ENCODE results near the gene PDIA4.

PDIA4 gene

GRCh38 chr7:148993193-148993592 lies 35.1 kb downstream of the PDIA4 start:
- no peaks in the 10 kb centered on the region for H3K9me3 ChIP-seq (ENCODE audit: insufficient read depth, low read length)
- DNase-seq (ENCODE audit: low read depth, low spot score), result no peak

GRCh38 chr7:148991536-148991935 lies 36.8 kb downstream of the PDIA4 start:
- no peaks in the 10 kb centered on the region for H3K4me1 ChIP-seq (ENCODE audit: insufficient read depth, insufficient read length)
- H3K4me3 ChIP-seq (ENCODE audit: insufficient read length, low read depth), result no peak overlapping the region
- no peak overlapping the region for H3K9ac ChIP-seq (ENCODE audit: insufficient read length, low read depth)
- H3K9me3 ChIP-seq (ENCODE audit: insufficient read depth, low read length), result no peaks in the 10 kb centered on the region
- no peak for TF ChIP-seq SUZ12 (IDR thresholded peaks at IDR 0.05; ENCODE audit: extremely low read depth, insufficient read depth, insufficient read length)
- TF ChIP-seq ZNF274 (IDR thresholded peaks at IDR 0.05; ENCODE audit: low read depth, low read length), result no peak
- TF ChIP-seq YY1 (IDR thresholded peaks at IDR 0.05; ENCODE audit: insufficient read depth, insufficient read length), result no peak
- no peak for DNase-seq (ENCODE audit: low read depth, low spot score)
- H3K27me3 ChIP-seq (ENCODE audit: insufficient read depth, insufficient read length), result no peaks in the 10 kb centered on the region
- H3K36me3 ChIP-seq (ENCODE audit: insufficient read depth, insufficient read length, low read length), result no peaks in the 10 kb centered on the region

More at GRCh38 chr7:148993193-148993592, 35.1 kb downstream of the PDIA4 start:
- H3K4me1 ChIP-seq (ENCODE audit: insufficient read depth, insufficient read length), result no peaks in the 10 kb centered on the region
- no peak overlapping the region for H3K9ac ChIP-seq (ENCODE audit: insufficient read length, low read depth)
- no peaks in the 10 kb centered on the region for H3K36me3 ChIP-seq (ENCODE audit: insufficient read depth, insufficient read length, low read length)
- H3K27me3 ChIP-seq (ENCODE audit: insufficient read depth, insufficient read length), result no peaks in the 10 kb centered on the region
- TF ChIP-seq ZNF274 (IDR thresholded peaks at IDR 0.05; ENCODE audit: low read depth, low read length), result no peak
- TF ChIP-seq SUZ12 (IDR thresholded peaks at IDR 0.05; ENCODE audit: extremely low read depth, insufficient read depth, insufficient read length), result no peak
- TF ChIP-seq YY1 (IDR thresholded peaks at IDR 0.05; ENCODE audit: insufficient read depth, insufficient read length), result no peak
- H3K4me3 ChIP-seq (ENCODE audit: insufficient read length, low read depth), result no peak overlapping the region

- Histone ChIP-seq H3K36me3 (ENCODE audit: insufficient read depth, insufficient read length, low read length) (no peaks in the 10 kb centered on the region), H3K27me3 (ENCODE audit: insufficient read depth, insufficient read length) (no peaks in the 10 kb centered on the region), H3K9me3 (ENCODE audit: insufficient read depth, low read length) (no peaks in the 10 kb centered on the region), H3K9ac (ENCODE audit: insufficient read length, low read depth) (peak overlapping the region; percentile 54), H3K4me1 (ENCODE audit: insufficient read depth, insufficient read length) (no peaks in the 10 kb centered on the region), H3K4me3 (ENCODE audit: insufficient read length, low read depth) (peak overlapping the region; percentile 53)
- no peak for TF ChIP-seq SUZ12 (IDR thresholded peaks at IDR 0.05; ENCODE audit: extremely low read depth, insufficient read depth, insufficient read length)
- TF ChIP-seq ZNF274 (IDR thresholded peaks at IDR 0.05; ENCODE audit: low read depth, low read length), result no peak
- no peak for TF ChIP-seq YY1 (IDR thresholded peaks at IDR 0.05; ENCODE audit: insufficient read depth, insufficient read length)
- DNase-seq (ENCODE audit: low read depth, low spot score), result no peak
Measured at GRCh38 chr7:148987751-148988512, 40.4 kb downstream of the PDIA4 start.

- no peaks in the 10 kb centered on the region for H3K9me3 ChIP-seq (ENCODE audit: insufficient read depth, low read length)
- peaks cover 5% of the 10 kb centered on the region for H3K27me3 ChIP-seq (ENCODE audit: insufficient read depth, insufficient read length)
- H3K4me3 ChIP-seq (ENCODE audit: insufficient read length, low read depth), result peak overlapping the region; percentile 56
- H3K4me1 ChIP-seq (ENCODE audit: insufficient read depth, insufficient read length), result no peaks in the 10 kb centered on the region
- peak; percentile 91 for DNase-seq (ENCODE audit: low read depth, low spot score)
- TF ChIP-seq ZNF274 (IDR thresholded peaks at IDR 0.05; ENCODE audit: low read depth, low read length), result no peak
- H3K36me3 ChIP-seq (ENCODE audit: insufficient read depth, insufficient read length, low read length), result no peaks in the 10 kb centered on the region
- peak overlapping the region; percentile 54 for H3K9ac ChIP-seq (ENCODE audit: insufficient read length, low read depth)
Measured at GRCh38 chr7:148987010-148987750, 41.1 kb downstream of the PDIA4 start.

- H3K4me3 ChIP-seq (ENCODE audit: insufficient read length, low read depth), result peak overlapping the region; percentile 56
- H3K9ac ChIP-seq (ENCODE audit: insufficient read length, low read depth), result no peak overlapping the region
- peaks cover 5% of the 10 kb centered on the region for H3K27me3 ChIP-seq (ENCODE audit: insufficient read depth, insufficient read length)
- H3K9me3 ChIP-seq (ENCODE audit: insufficient read depth, low read length), result no peaks in the 10 kb centered on the region
- DNase-seq (ENCODE audit: low read depth, low spot score), result no peak
- H3K36me3 ChIP-seq (ENCODE audit: insufficient read depth, insufficient read length, low read length), result no peaks in the 10 kb centered on the region
- TF ChIP-seq SUZ12 (IDR thresholded peaks at IDR 0.05; ENCODE audit: extremely low read depth, insufficient read depth, insufficient read length) (no peak), ZNF274 (IDR thresholded peaks at IDR 0.05; ENCODE audit: low read depth, low read length) (no peak), YY1 (IDR thresholded peaks at IDR 0.05; ENCODE audit: insufficient read depth, insufficient read length) (no peak)
- no peaks in the 10 kb centered on the region for H3K4me1 ChIP-seq (ENCODE audit: insufficient read depth, insufficient read length)
Measured at GRCh38 chr7:148986742-148987009, 41.6 kb downstream of the PDIA4 start.

- Histone ChIP-seq H3K4me3 (ENCODE audit: insufficient read length, low read depth) (peak overlapping the region; percentile 57), H3K4me1 (ENCODE audit: insufficient read depth, insufficient read length) (no peaks in the 10 kb centered on the region), H3K9ac (ENCODE audit: insufficient read length, low read depth) (no peak overlapping the region), H3K27me3 (ENCODE audit: insufficient read depth, insufficient read length) (peaks cover 5% of the 10 kb centered on the region), H3K9me3 (ENCODE audit: insufficient read depth, low read length) (no peaks in the 10 kb centered on the region), H3K36me3 (ENCODE audit: insufficient read depth, insufficient read length, low read length) (no peaks in the 10 kb centered on the region)
- TF ChIP-seq YY1 (IDR thresholded peaks at IDR 0.05; ENCODE audit: insufficient read depth, insufficient read length) (no peak), SUZ12 (IDR thresholded peaks at IDR 0.05; ENCODE audit: extremely low read depth, insufficient read depth, insufficient read length) (no peak), ZNF274 (IDR thresholded peaks at IDR 0.05; ENCODE audit: low read depth, low read length) (no peak)
- DNase-seq (ENCODE audit: low read depth, low spot score), result no peak
Measured at GRCh38 chr7:148983200-148984146, 44.8 kb downstream of the PDIA4 start.

All from NT2/D1 (cell line).